ENCODE results near the gene DMAP1. TPM values are rescaled to one million over a fixed set of nuclear protein-coding genes. Genes with fewer than 3 reads are reported as not detected.

DMAP1 gene
- total RNA-seq, 1 experiment from 2014 or later = 40.9 TPM

- TF ChIP-seq AFF4 (CRISPR knock-in tag; IDR thresholded peaks at IDR 0.05; ENCODE audit: borderline replicate concordance) (no peak), TEAD1 (CRISPR knock-in tag; IDR thresholded peaks at IDR 0.05) (no peak), NFYB (CRISPR knock-in tag; conservative IDR thresholded peaks at IDR 0.05; ENCODE audit: low read depth) (no peak)
These were observed 5.4 kb downstream of the DMAP1 start (continued) for GRCh38 chr1:44218503-44219300.

- CTCF ChIA-PET = interaction anchor here (0.5 to 6.3 kb wide), 6 partner anchors 27 to 335 kb away, joined by 3 to 57 read pairs (median 6); no protein-coding TSS in a partner anchor
- Mint-ChIP-seq H3K9me3 (no peaks in the 10 kb centered on the region), H3K36me3 (peaks cover 43% of the 10 kb centered on the region), H3K4me1 (no peaks in the 10 kb centered on the region), H3K4me3 (no peak overlapping the region), H3K27me3 (ENCODE audit: low read depth) (no peaks in the 10 kb centered on the region), H3K27ac (no peak overlapping the region)
- no peak for DNase-seq (ENCODE audit: low spot score)
- POLR2A ChIA-PET = no interaction called here
- no peak for ATAC-seq
- TF ChIP-seq CDX4 (CRISPR knock-in tag; IDR thresholded peaks at IDR 0.05; ENCODE audit: borderline replicate concordance) (no peak), RORB (CRISPR knock-in tag; IDR thresholded peaks at IDR 0.05) (no peak), JUN (CRISPR knock-in tag; IDR thresholded peaks at IDR 0.05) (no peak), NFE2L1 (CRISPR knock-in tag; IDR thresholded peaks at IDR 0.05) (no peak), ERG (CRISPR knock-in tag; IDR thresholded peaks at IDR 0.05) (no peak), EMX1 (CRISPR knock-in tag; IDR thresholded peaks at IDR 0.05) (no peak), ATF3 (CRISPR knock-in tag; conservative IDR thresholded peaks at IDR 0.05) (no peak), RELA (CRISPR knock-in tag; IDR thresholded peaks at IDR 0.05; ENCODE audit: borderline replicate concordance) (no peak), ELF4 (CRISPR knock-in tag; IDR thresholded peaks at IDR 0.05; ENCODE audit: low read depth) (no peak), ZNF416 (CRISPR knock-in tag; IDR thresholded peaks at IDR 0.05) (no peak), PRDM15 (CRISPR knock-in tag; IDR thresholded peaks at IDR 0.05) (no peak), CREB1 (CRISPR knock-in tag; IDR thresholded peaks at IDR 0.05) (no peak)
These were observed 6.0 kb downstream of the DMAP1 start for GRCh38 chr1:44219301-44219626.
